GM12872 (cell line): Measurements from ENCODE around the gene ANKS1B.

ENCODE experiments used
- CTCF ChIP-seq: IDR thresholded peaks from 3 replicates; pipeline ENCODE4 v1.5.1; 2011; ENCODE audit warnings: low read depth, mild to moderate bottlenecking, low read length, moderate library complexity; ENCODE audit not compliant: insufficient read depth

Gene ANKS1B

GRCh38 chr12:98896938-98897337 lies 1087.8 kb downstream of the ANKS1B start:
- no peak for TF ChIP-seq CTCF

GRCh38 chr12:98895086-98895651 lies 1089.6 kb downstream of the ANKS1B start:
- no peak for TF ChIP-seq CTCF

GRCh38 chr12:98894412-98895085 lies 1090.2 kb downstream of the ANKS1B start:
- no peak for TF ChIP-seq CTCF

- no peak for TF ChIP-seq CTCF
Observed at GRCh38 chr12:98893675-98894411, 1090.9 kb downstream of the ANKS1B start.

GRCh38 chr12:98893126-98893674 lies 1091.5 kb downstream of the ANKS1B start:
- no peak for TF ChIP-seq CTCF

- no peak for TF ChIP-seq CTCF
Observed at GRCh38 chr12:98885778-98886177, 1099.0 kb downstream of the ANKS1B start.

GRCh38 chr12:98883231-98883630 lies 1101.5 kb downstream of the ANKS1B start:
- TF ChIP-seq CTCF: no peak
